GM10266 (cell line): ENCODE data around the gene PLCG2.

Experiments
- DNase-seq: peaks from one replicate; pipeline ENCODE4 v3.0.0; 2012; ENCODE audit errors: extremely low spot score
- TF ChIP-seq, protein P1 (sequence below): IDR thresholded peaks from 2 replicates; pipeline ENCODE4 v1.5.1; 2012; ENCODE audit warnings: mild to moderate bottlenecking, low read depth; ENCODE audit not compliant: control insufficient read depth, insufficient read depth; ENCODE audit errors: missing control alignments

PLCG2 gene

DNA sequence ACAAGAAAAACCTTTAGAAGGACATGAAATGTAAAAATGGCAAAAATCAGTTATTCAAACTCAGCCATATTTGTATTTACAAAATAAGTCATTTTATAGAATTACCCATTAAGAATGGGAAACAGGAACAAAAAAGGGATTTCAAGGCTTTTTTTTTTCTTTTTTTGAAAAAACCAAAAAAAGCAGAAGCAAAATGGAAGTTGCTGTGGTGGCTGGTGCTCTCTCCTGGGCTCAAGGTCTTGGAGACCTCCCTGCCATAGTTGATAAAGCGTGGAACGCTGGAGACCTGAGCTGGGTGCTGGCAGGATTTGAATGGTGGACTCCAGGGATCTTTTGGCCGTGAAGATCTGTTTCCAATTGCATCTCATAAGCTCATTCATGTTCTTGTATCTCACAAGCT lies 3.1 kb downstream of the PLCG2 start:
- no peak for DNase-seq
- TF ChIP-seq, protein P1, sequence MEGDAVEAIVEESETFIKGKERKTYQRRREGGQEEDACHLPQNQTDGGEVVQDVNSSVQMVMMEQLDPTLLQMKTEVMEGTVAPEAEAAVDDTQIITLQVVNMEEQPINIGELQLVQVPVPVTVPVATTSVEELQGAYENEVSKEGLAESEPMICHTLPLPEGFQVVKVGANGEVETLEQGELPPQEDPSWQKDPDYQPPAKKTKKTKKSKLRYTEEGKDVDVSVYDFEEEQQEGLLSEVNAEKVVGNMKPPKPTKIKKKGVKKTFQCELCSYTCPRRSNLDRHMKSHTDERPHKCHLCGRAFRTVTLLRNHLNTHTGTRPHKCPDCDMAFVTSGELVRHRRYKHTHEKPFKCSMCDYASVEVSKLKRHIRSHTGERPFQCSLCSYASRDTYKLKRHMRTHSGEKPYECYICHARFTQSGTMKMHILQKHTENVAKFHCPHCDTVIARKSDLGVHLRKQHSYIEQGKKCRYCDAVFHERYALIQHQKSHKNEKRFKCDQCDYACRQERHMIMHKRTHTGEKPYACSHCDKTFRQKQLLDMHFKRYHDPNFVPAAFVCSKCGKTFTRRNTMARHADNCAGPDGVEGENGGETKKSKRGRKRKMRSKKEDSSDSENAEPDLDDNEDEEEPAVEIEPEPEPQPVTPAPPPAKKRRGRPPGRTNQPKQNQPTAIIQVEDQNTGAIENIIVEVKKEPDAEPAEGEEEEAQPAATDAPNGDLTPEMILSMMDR: no peak

DNA sequence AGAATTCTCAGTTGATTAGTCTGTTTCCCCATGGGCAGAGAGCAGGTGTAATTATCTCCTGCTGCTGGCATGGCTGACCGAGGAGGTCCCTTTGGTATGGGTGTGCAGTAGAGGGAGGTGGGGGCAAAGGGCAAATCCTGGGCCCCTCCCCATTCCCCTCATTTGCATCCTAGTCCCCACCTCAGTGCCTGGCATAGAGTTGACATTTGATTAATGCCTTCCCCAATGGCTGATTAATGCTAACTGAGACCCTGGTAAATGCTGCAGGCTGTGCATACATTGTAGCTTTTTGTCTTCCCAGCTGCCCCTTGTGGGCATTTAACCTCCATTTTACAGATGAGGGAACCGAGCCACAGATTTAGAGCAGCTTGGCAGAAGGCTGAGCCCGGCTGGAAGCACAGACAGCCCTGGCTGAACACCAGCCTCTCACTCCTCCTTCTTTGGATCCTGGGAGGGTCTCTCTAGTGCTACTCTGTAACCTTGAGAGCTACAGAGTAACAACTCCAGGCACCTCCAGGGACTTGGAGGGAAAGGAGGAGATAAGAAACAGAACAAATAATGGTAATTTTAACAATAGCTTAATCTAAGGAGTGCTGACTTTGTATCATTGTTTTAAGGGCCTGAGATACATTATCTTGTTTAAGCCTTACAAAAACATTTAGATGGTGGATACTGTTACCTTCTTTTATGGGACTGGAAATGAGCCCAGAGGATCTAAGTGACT lies 5.1 kb downstream of the PLCG2 start:
- no peak for DNase-seq

DNA sequence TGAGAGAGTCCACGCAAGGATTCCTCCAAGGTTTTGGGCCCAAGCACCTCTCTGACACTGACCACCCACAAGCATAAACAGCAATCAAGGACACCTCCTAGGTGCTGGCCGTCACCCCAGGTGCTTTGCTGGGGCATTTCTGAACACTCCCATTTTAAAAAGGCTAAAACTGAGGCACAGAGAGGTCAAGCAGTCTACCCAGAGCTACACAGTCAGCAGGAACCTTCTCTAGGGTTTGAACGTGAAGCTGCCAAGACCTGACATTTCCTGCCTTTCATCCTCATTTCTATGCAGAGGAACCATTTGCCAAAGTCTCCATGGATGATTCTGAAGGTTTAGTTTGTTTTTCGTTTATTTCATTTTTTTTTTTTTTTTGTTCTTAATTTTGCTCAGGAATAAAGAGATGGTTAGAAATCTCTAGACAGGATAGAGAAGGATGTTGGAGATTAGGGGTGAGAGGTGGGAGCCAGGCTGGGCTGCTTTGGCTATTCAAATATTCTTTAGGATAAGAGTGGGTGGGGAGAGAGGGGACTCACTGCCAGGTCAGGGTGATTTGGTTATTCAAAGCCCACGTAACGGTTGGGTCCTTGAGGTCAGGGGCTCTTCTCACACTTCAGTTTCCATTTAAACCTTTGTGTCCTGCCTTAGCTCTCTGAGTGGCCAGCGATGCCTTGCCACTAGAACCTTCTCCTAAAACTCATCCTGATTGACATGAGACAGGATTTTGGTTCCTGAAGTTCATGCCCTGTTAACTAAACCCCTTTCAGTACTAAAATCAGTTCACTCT lies 6.2 kb downstream of the PLCG2 start:
- TF ChIP-seq, protein P1: no peak
- DNase-seq: no peak

More for the DNA sequence above, 5.1 kb downstream of the PLCG2 start:
- TF ChIP-seq, protein P1: no peak

DNA sequence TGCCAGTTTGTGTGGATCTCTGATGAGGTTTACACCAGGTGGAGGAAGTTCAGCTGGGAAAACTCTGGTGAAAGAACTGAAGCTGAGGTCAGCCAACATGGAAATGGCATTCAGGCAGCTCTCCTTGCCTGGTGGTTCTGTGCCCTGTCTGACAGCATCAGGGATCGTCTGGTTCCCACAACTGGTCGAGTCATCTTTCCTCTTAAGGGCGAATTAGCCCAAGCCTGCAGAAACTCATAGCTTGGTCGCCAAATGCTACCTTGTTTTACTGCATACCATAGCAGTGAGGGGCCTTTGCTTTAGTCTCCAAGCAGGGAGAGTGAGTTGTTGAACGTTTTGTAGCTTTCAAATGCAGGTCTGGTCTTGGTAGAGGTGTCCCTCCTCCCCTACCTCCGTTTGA lies 7.2 kb downstream of the PLCG2 start:
- TF ChIP-seq, protein P1: no peak
- DNase-seq: no peak

DNA sequence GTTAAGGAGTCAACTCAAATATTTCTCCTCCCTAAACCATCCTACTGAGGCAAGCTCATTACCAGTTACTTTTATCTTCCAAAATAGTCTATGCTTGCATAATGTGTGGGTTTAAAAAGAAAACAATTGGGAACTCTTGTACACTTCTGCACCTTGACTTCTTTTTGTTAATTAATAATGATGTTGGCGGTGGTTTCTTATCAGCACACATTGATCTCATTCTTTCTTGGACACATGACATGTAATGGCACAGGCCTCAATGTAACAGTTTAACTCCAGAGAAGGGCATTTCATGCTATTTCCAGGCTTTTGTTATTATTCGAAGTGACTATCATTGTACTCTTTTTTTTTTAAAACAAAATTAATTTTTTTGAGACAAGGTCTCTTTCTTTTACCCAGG lies 7.8 kb downstream of the PLCG2 start:
- TF ChIP-seq, protein P1: no peak
- DNase-seq: no peak

DNA sequence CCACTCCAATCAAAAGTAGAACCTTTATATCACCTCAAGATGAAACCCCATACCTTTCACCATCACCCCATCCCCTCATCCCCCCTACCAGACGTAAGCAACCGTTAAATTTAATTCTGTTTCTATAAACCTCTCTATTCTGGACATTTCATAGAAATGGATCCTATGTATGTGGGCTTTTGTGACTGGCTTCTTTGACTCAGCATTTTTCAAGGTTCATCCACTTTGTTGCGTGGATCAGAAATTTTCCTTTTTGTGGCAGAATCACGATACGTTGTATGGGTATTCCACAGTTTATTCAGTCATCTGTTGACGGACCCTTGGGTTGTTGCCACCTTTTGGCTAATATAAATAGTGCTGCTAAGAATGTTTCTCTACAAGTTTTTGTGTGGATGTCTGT lies 8.6 kb downstream of the PLCG2 start:
- no peak for DNase-seq
- TF ChIP-seq, protein P1: no peak

DNA sequence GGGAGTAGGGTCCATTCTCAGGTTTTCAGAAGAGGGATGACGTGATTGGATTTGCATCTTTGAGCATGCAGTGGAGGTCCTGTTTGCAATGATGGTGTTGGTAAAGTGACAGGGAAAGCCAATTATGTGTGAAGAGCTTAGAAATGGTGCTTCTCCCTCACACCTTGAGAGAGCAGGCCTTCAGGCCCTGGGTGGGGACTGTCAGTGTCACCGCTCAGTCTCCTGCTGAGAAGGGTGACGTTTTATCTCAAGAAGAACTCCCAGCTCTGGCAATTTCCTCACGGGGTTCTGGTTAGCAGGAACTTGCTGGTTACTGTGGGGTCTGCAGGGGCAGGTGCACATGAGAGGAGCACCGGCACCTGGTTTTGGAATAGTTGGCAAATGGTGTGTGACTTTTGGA lies 11.2 kb downstream of the PLCG2 start:
- no peak for DNase-seq
- TF ChIP-seq, protein P1: no peak
